Fibroblast of skin of right quadriceps (primary cell): ENCODE measurements around the gene SLC37A1.
"Not testable (repeated sequence)": the region's sequence is repeated elsewhere in the genome, so short reads cannot be mapped to it uniquely, and the experiment has no call there.

Experiments
- DNase-seq: peaks from one replicate; pipeline ENCODE4 v3.0.0-alpha.2; 2013

SLC37A1 gene

DNA sequence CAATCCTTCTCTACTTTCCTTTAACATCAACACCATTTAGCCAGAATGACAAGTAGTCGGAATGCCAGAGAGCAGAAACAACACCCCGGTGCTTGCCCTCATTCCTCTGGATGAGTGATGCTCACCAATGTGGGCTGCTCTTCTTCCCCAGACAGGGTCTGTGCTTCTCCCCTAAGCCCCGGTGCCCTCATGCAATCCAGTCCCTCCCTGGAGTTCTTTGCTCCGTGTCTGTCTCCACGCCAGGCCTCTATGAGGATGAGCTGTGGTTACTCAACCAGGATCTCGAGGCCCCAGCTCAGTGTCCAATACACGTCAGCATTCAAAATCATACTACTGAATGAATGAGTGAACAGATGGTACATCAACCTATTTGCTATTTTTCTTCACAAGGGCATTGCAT, 110.0 kb downstream of the SLC37A1 start:
- no peak for DNase-seq

GRCh38 chr21:42624095-42624790, 110.6 kb downstream of the SLC37A1 start:
- no peak for DNase-seq

DNA sequence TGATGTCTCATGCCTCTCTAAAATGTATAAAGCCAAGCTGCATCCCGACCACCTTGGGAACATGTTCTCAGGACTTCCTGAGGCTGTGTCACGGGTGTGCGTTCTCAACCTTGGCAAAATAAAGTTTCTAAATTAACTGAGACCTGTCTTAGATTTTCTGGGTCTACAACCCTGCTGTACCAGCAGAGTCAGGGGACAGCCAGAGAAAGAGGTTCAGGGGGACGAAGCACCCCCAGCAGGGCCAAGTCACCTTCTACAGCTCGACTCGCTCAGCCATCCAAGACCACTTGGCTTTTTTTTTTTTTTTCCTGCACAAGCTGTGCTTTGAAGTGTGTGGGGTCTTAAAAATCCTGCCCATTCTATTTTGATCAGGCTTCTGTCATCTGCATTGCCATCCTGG, 111.3 kb downstream of the SLC37A1 start:
- DNase-seq = no peak

- DNase-seq = no peak
Observed at GRCh38 chr21:42626171-42626570, 112.5 kb downstream of the SLC37A1 start.

DNA sequence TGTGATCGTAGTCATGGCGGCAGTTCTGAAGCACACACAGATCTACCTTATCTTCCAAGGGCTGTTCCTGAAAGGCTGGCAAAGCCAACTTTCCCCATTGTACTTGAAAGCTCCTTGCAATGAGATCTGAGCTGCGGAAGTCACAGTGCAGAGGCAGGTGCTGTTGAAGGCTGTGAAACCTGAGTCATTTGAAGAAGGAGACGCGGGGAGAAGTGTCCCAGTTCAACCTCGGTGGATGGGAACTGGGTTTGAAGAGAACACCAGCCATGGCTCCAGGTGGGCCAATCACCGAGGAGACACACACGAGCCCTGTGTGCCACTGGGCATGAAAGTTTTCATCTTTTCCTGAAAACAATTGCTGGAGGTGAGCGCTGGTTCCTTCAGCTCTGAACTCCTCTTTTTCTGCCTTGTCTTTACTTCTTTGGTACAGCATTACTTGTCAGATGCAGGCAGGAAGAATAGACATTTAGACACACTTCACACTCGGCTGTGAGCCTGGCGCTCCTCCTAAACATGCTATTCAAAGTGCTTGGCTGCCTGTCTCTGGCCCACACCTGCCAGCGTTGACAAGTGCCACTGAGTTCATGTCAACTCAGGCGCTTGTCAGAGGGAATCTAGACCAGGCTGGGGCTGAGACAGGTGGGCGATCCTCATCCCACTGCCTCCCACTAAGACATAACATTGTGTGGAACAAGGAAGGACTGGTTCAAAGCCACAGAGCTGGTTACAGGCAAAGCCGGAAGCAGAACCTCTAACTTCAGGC, 114.1 kb downstream of the SLC37A1 start:
- no peak for DNase-seq

DNA sequence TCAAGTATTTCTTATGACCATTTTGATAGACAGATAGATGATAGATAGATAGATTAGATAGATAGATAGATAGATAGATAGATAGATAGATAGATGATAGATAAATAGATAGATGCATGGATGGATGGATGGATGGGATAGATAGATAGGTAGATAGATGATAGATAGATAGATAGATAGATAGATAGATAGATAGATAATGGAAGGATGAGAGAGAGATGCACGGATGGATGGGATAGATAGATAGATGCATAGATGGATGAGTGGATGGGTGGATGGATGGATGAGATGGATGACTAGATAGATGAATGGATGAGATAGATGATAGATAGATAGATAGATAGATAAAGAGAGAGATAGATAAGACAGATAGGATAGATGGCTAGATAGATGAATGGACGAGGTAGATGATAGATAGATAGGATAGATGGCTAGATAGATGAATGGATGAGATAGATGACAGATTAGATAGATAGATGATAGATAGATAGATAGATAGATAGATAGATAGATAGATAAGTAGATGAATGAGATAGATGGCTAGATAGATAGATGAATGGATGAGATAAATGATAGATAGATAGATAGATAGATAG, 114.9 kb downstream of the SLC37A1 start:
- not testable (repeated sequence) for DNase-seq

- no peak for DNase-seq
Observed at GRCh38 chr21:42629933-42630589, 116.4 kb downstream of the SLC37A1 start.

DNA sequence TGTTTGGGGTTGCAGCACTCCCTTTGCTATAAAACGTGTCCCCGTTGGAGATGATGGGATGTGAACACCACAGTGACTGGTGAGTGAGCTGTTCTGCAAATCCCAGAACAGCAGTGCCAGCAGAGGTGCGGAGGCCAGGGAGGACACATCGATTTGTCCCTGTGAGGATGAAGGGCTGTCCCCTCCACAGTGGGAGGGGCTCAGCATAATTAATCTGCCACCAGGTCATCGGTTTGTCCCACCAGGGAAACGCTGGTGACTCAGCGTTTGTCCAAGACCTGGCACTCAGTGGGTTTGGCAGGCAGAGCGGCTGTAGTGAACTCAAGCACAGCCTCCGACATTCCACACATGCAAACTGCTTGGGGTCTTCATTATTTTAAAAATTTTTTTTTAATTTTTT, 117.0 kb downstream of the SLC37A1 start:
- DNase-seq = no peak
